NOMO-1 treated with dmso at 0.1 percent for 144 hours (cell line): ENCODE measurements around the gene TAS1R1.
A peak's percentile ranks its signal among the peaks of the same experiment; 100 is the strongest.

Experiments
- DNase-seq: peaks from one replicate; lab custom pipeline; 2025; ENCODE audit not compliant: unreplicated experiment; lab: John Stamatoyannopoulos, UW

TAS1R1 gene

GRCh38 chr1:6570987-6571386, 15.9 kb downstream of the TAS1R1 start:
- DNase-seq, result no peak

GRCh38 chr1:6572653-6573383, 17.7 kb downstream of the TAS1R1 start:
- no peak for DNase-seq

- no peak for DNase-seq
Measured at GRCh38 chr1:6574025-6574620, 19.0 kb downstream of the TAS1R1 start.

- no peak for DNase-seq
Measured at GRCh38 chr1:6574818-6575217, 19.7 kb downstream of the TAS1R1 start.

- DNase-seq, result no peak
Measured at GRCh38 chr1:6577831-6578525, 22.9 kb downstream of the TAS1R1 start.

GRCh38 chr1:6578624-6579373, 23.7 kb downstream of the TAS1R1 start:
- DNase-seq, result no peak

- DNase-seq, result peak; percentile 96
Measured at GRCh38 chr1:6579374-6580118, 24.4 kb downstream of the TAS1R1 start, which contains the start of gene ZBTB48. Gene ZBTB48 (plus strand): TSS chr1:6579994. CDS start chr1:6580610, 616 bp downstream.

- DNase-seq, result peak; percentile 34
Measured at GRCh38 chr1:6580119-6580592, 25.0 kb downstream of the TAS1R1 start.

GRCh38 chr1:6580593-6581409, 25.7 kb downstream of the TAS1R1 start:
- no peak for DNase-seq

GRCh38 chr1:6581561-6582305, 26.6 kb downstream of the TAS1R1 start:
- DNase-seq, result peak; percentile 16

GRCh38 chr1:6582370-6582769, 27.3 kb downstream of the TAS1R1 start:
- no peak for DNase-seq

- DNase-seq, result no peak
Measured at GRCh38 chr1:6584126-6585080, 29.3 kb downstream of the TAS1R1 start.

GRCh38 chr1:6585081-6585722, 30.1 kb downstream of the TAS1R1 start:
- no peak for DNase-seq

- no peak for DNase-seq
Measured at GRCh38 chr1:6585841-6586240, 30.7 kb downstream of the TAS1R1 start.

- DNase-seq, result no peak
Measured at GRCh38 chr1:6586404-6586816, 31.3 kb downstream of the TAS1R1 start.

- DNase-seq, result no peak
Measured at GRCh38 chr1:6587261-6588005, 32.3 kb downstream of the TAS1R1 start.
